ENCODE data around the gene DKK2.

DKK2 gene

DNA sequence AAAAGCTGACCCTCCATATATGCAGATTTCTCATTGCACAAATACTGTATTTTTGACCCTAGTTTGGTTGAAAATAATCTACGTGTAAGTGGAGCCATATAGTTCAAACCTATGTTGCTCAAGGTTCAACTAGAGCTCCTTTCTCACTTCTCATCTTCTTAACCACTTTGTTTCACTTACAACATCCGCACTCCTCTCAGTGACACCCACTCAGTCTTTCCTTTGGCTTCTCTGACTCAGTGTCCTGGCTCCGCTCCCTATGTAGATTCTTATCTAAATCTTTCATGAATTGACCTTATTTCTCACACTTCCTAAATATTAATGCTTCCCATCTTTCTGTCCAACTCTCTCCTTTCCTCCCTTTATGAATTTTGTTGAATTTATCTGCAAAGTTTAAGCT lies 32.9 kb upstream of the DKK2 start:
- H3K4me2 ChIP-seq (ENCODE audit: low read length) = peak overlapping the region; percentile 58
- no peaks in the 10 kb centered on the region for H3K79me2 ChIP-seq (ENCODE audit: low read length)
- TF ChIP-seq, protein P1, sequence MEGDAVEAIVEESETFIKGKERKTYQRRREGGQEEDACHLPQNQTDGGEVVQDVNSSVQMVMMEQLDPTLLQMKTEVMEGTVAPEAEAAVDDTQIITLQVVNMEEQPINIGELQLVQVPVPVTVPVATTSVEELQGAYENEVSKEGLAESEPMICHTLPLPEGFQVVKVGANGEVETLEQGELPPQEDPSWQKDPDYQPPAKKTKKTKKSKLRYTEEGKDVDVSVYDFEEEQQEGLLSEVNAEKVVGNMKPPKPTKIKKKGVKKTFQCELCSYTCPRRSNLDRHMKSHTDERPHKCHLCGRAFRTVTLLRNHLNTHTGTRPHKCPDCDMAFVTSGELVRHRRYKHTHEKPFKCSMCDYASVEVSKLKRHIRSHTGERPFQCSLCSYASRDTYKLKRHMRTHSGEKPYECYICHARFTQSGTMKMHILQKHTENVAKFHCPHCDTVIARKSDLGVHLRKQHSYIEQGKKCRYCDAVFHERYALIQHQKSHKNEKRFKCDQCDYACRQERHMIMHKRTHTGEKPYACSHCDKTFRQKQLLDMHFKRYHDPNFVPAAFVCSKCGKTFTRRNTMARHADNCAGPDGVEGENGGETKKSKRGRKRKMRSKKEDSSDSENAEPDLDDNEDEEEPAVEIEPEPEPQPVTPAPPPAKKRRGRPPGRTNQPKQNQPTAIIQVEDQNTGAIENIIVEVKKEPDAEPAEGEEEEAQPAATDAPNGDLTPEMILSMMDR (IDR thresholded peaks at IDR 0.05; ENCODE audit: low read depth, low read length) = no peak
- TF ChIP-seq EZH2phosphoT487 (IDR thresholded peaks at IDR 0.05; ENCODE audit: low read depth) = no peak
- no peaks in the 10 kb centered on the region for H3K27me3 ChIP-seq (ENCODE audit: low read depth, low read length)
- no peak overlapping the region for H2AFZ ChIP-seq (ENCODE audit: low read depth, low read length)
- peaks cover 15% of the 10 kb centered on the region for H3K4me1 ChIP-seq (ENCODE audit: low read length)
- H3K4me3 ChIP-seq (ENCODE audit: low read length) = 0 out of 2 replicates have a peak overlapping the region, but pooled peaks have one; percentile 14
- H3K9me3 ChIP-seq (ENCODE audit: insufficient read depth, low read length) = no peaks in the 10 kb centered on the region
- H4K20me1 ChIP-seq (ENCODE audit: insufficient read depth, low read length) = no peaks in the 10 kb centered on the region
- no peaks in the 10 kb centered on the region for H3K36me3 ChIP-seq (replicated peaks; ENCODE audit: low read depth, low read length)
- H3K9ac ChIP-seq (ENCODE audit: low read length) = no peak overlapping the region
- H3K27ac ChIP-seq (ENCODE audit: low read length) = no peak overlapping the region

GRCh38 chr4:107068116-107068515 lies 32.0 kb upstream of the DKK2 start:
- Histone ChIP-seq H3K79me2 (ENCODE audit: low read length) (no peaks in the 10 kb centered on the region), H3K9me3 (ENCODE audit: insufficient read depth, low read length) (no peaks in the 10 kb centered on the region), H4K20me1 (ENCODE audit: insufficient read depth, low read length) (no peaks in the 10 kb centered on the region), H3K27ac (ENCODE audit: low read length) (no peak overlapping the region), H3K4me1 (ENCODE audit: low read length) (peaks cover 15% of the 10 kb centered on the region), H3K36me3 (replicated peaks; ENCODE audit: low read depth, low read length) (no peaks in the 10 kb centered on the region), H3K9ac (ENCODE audit: low read length) (no peak overlapping the region), H3K27me3 (ENCODE audit: low read depth, low read length) (no peaks in the 10 kb centered on the region), H3K4me3 (ENCODE audit: low read length) (no peak overlapping the region), H3K4me2 (ENCODE audit: low read length) (no peak overlapping the region), H2AFZ (ENCODE audit: low read depth, low read length) (no peak overlapping the region)
- TF ChIP-seq EZH2phosphoT487 (IDR thresholded peaks at IDR 0.05; ENCODE audit: low read depth) = no peak
- TF ChIP-seq, protein P1 (IDR thresholded peaks at IDR 0.05; ENCODE audit: low read depth, low read length) = no peak

DNA sequence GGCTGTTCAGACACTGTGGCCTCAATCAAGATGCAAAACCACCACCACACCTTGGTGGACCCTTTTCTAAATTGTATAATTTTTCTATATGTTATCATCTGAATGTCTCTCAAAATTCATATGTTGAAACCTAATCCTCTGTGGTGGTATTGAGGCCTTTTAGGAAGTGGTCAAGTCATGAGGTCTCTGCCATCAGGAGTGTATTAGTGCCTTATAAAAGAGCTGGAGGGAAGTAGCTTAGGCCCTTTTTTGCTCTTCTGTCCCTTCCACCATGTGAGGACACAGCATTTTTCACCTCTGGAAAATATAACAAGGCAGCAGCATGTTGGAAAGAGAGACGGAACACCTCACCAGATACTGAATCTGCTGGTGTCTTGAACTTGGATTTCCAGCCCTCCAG lies 30.5 kb upstream of the DKK2 start:
- Histone ChIP-seq H3K27ac (ENCODE audit: low read length) (no peak overlapping the region), H3K9me3 (ENCODE audit: insufficient read depth, low read length) (no peaks in the 10 kb centered on the region), H3K9ac (ENCODE audit: low read length) (no peak overlapping the region), H3K4me2 (ENCODE audit: low read length) (no peak overlapping the region), H4K20me1 (ENCODE audit: insufficient read depth, low read length) (no peaks in the 10 kb centered on the region), H3K4me3 (ENCODE audit: low read length) (no peak overlapping the region), H2AFZ (ENCODE audit: low read depth, low read length) (no peak overlapping the region), H3K36me3 (replicated peaks; ENCODE audit: low read depth, low read length) (no peaks in the 10 kb centered on the region), H3K79me2 (ENCODE audit: low read length) (no peaks in the 10 kb centered on the region), H3K27me3 (ENCODE audit: low read depth, low read length) (no peaks in the 10 kb centered on the region), H3K4me1 (ENCODE audit: low read length) (peaks cover 15% of the 10 kb centered on the region)
- TF ChIP-seq, protein P1 (IDR thresholded peaks at IDR 0.05; ENCODE audit: low read depth, low read length) = no peak

DNA sequence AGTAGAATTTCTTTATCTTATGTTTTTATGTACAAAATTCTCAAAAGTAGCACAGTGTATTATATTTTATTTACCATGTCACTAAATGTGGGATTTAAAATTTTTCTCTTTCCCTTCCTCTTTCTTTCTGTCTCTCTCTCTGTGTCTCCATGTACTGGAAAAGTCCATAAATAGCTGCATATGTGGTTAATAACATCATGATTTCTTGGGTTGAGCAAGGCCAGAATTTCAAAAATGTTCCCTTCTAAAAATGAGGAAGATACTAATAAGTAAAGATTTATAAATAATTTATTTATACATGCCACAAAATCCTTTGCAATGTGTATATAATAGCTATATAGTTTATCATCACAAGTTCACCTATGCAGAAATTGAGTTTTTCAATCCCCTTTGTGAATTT lies 29.1 kb upstream of the DKK2 start:
- H3K27ac ChIP-seq (ENCODE audit: low read length) = no peak overlapping the region
- no peaks in the 10 kb centered on the region for H3K9me3 ChIP-seq (ENCODE audit: insufficient read depth, low read length)
- H2AFZ ChIP-seq (ENCODE audit: low read depth, low read length) = no peak overlapping the region
- H4K20me1 ChIP-seq (ENCODE audit: insufficient read depth, low read length) = no peaks in the 10 kb centered on the region
- no peak overlapping the region for H3K9ac ChIP-seq (ENCODE audit: low read length)
- H3K36me3 ChIP-seq (replicated peaks; ENCODE audit: low read depth, low read length) = no peaks in the 10 kb centered on the region
- no peak overlapping the region for H3K4me2 ChIP-seq (ENCODE audit: low read length)
- TF ChIP-seq, protein P1 (IDR thresholded peaks at IDR 0.05; ENCODE audit: low read depth, low read length) = no peak
- TF ChIP-seq EZH2phosphoT487 (IDR thresholded peaks at IDR 0.05; ENCODE audit: low read depth) = no peak
- H3K27me3 ChIP-seq (ENCODE audit: low read depth, low read length) = no peaks in the 10 kb centered on the region
- no peak overlapping the region for H3K4me3 ChIP-seq (ENCODE audit: low read length)
- peaks cover 15% of the 10 kb centered on the region for H3K4me1 ChIP-seq (ENCODE audit: low read length)
- no peaks in the 10 kb centered on the region for H3K79me2 ChIP-seq (ENCODE audit: low read length)

Measured in OCI-LY3 (cell line).